GM19043 (cell line): ENCODE results near the gene TAAR6.
"Not testable (repeated sequence)": the region's sequence is repeated elsewhere in the genome, so short reads cannot be mapped to it uniquely, and the experiment has no call there.

ENCODE experiments used
- ATAC-seq: cut with Tn5 transposase; IDR thresholded peaks from one replicate; pipeline ENCODE4 v1.9.1; 2021; ENCODE audit warnings: low read depth; ENCODE audit not compliant: unreplicated experiment

TAAR6 gene, protein sequence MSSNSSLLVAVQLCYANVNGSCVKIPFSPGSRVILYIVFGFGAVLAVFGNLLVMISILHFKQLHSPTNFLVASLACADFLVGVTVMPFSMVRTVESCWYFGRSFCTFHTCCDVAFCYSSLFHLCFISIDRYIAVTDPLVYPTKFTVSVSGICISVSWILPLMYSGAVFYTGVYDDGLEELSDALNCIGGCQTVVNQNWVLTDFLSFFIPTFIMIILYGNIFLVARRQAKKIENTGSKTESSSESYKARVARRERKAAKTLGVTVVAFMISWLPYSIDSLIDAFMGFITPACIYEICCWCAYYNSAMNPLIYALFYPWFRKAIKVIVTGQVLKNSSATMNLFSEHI

DNA sequence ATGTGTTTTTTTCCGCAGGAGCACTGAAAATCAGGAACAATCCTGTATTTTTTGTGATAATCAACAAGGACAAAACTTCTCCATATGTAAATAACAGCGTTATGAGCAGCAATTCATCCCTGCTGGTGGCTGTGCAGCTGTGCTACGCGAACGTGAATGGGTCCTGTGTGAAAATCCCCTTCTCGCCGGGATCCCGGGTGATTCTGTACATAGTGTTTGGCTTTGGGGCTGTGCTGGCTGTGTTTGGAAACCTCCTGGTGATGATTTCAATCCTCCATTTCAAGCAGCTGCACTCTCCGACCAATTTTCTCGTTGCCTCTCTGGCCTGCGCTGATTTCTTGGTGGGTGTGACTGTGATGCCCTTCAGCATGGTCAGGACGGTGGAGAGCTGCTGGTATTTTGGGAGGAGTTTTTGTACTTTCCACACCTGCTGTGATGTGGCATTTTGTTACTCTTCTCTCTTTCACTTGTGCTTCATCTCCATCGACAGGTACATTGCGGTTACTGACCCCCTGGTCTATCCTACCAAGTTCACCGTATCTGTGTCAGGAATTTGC is at the start of gene TAAR6:
TSS of gene TAAR6 (plus strand) at position 102 of the 557 bp plus-strand sequence. CDS start at position 102, 0 bp downstream.
- ATAC-seq, result no peak

DNA sequence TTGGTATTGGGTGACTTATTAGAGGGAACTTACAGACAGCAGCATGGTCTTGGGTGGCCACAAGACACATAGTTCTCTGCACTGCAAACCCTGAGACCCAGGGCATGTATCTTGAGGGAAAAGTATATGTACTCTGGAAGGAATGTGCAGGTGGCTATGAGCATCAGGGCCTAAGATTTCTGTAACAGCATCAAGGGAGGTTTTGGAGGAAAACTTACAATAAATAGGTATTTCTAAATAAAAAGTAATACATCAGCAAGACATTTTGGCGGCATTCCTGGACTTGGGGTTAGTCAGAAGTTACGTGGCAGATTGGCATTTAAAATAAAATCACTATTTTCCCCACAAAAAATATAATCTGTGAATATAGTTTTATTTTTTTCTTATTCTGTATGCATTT is 49.2 kb upstream of the TAAR6 start:
- no peak for ATAC-seq

GRCh38 chr6:132524646-132525045 is 45.5 kb upstream of the TAAR6 start:
- no peak for ATAC-seq

DNA sequence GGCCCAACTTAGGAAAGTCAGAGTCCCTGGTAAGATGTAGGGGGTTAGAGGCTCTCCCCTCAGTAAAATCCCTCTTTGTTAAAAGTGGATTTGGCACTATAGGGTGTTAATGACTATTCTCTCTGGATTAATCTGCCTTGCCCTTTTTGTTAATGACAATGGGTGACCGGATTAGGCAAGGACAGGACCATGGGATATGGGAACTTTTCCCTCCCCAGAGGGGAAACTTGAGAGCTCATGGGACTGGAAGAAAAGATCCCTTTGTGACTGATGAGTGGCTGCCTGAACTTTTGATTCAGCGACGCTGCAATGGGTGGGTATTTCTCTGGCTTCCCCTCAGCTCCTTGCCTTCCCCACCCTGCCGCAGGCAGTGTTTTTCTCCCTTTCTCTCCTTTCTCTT is 44.3 kb upstream of the TAAR6 start:
- no peak for ATAC-seq

- ATAC-seq, result no peak
Measured at GRCh38 chr6:132526461-132526860, 43.7 kb upstream of the TAAR6 start.

DNA sequence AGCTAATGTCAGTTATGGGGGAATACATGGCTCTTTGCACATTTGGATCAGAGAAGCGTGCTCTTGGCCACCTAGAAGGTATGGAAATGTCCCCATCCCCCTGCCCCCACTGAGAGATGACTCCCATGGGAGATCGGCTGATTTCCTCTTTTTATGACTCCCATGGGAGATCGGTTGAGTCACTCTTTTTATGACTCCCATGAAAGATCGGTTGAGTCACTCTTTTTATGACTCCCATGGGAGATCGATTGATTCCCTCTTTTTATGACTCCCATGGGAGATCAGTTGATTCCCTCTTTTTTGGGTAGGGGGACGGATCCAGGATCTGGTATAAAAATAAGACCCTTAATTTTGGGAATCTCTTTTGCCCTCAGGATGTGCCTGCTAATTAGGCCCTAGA is 42.3 kb upstream of the TAAR6 start:
- no peak for ATAC-seq

DNA sequence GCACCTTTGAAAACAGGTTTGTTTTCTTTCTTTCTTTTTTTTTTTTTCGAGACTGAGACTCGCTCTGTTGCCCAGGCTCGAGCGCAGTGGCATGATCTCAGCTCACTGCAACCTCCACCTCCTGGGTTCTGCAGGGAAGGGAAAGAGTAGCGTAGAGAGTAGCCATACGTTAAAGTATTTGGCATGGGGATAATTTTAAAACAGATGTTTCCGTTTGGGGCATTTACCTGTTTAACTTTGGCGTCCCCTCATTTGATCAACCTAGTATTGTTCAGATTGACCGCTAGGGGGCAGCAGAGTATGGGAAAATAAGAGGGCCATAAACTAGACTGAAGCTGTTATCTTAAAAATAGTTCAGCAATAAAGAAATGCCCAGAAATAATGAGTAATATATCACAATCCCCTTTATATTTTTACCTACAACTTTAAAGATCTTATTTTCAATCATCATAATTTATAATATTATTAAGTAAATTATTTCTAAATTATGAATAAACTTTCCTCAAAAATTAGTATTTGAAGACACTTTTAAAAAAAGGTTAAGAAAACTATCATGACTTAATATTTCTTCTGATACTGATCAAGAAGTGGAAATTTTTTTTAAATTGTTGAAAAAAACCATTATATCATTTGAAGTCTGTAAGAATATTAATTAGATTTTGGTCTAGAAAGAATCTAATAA is 39.7 kb upstream of the TAAR6 start:
- ATAC-seq, result peak; percentile 88

GRCh38 chr6:132534546-132534945 is 35.6 kb upstream of the TAAR6 start:
- not testable (repeated sequence) for ATAC-seq

DNA sequence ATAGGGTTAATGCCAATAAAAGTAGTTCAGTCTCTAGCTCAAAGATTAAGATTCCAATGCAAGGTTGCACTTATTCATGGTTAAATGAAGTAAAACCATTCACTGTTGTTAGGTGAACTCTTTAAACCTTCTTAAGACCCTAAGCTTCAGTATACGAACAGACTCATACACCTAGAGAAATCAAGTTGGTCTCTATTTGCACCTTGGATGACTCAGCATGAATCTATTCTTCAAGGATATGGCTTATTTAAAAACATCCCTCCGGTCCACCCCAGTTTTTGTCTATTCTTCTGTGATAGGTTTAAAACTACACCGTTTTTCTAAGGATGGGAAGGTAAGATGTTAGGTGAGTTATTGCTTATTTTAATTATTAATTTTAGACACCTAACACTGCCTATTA is 33.0 kb upstream of the TAAR6 start:
- no peak for ATAC-seq

GRCh38 chr6:132537977-132538376 is 32.1 kb upstream of the TAAR6 start, which contains the start of gene TAAR9:
TAAR9 (plus strand) TSS chr6:132538277; CDS start chr6:132538290, 13 bp downstream.
- ATAC-seq, result no peak

- ATAC-seq, result no peak
Measured at GRCh38 chr6:132544826-132545225, 25.3 kb upstream of the TAAR6 start.

DNA sequence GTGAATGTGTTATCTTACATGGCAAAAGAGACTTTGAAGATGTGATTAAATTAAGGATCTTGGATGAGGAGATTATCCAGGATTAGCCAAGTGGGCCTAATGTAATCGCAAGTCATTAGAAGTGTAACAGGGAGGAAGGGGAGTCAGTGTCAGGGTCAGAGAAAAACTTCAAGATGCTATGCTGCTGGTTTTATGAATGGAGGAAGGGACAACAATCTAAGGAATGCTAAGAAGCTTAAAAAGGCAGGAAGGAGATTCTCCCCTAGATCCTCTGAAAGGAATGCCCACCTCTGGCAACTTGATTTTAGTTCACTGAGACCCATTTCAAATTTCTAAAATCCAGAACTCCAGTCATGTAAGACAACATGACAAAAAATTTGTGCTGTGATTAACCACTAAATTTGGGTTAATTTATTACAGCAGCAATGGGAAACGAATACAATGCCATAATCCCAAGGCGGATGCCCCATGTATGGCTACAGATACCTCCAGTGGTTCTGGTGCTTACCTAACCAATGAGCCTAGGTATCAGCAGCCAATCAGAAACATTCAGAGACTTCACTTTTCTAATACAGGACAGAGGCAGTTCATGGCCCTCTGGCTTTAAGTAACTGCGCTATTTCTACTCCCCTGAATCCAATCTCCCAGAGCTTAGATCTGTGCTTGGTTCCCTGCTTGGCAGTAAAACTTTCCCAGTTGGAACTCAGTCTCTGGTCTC is 21.2 kb upstream of the TAAR6 start:
- no peak for ATAC-seq

DNA sequence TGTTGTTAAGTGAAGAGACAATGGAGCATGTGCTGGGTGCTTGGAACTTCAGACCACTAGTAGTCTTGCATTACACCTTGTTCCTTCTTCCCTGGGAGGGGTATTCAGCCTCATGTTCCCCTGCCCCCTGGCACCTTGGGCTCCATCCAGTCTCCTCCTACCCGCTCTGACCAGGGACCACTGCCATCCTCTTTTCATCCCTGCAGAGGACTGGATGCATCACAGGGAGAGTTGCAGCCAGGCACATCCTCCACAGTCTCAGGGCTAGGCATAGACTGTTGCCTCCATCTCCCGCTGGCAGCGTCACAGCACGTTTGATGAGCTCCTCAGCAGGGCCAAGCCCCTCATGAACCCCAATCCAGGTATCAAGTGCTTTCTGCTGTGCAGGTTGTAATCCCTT is 18.9 kb upstream of the TAAR6 start:
- no peak for ATAC-seq

- ATAC-seq, result no peak
Measured at GRCh38 chr6:132552372-132552771, 17.8 kb upstream of the TAAR6 start, which contains the start of gene TAAR8. TAAR8 (plus strand) TSS chr6:132552672; CDS start chr6:132552693, 21 bp downstream.

GRCh38 chr6:132560087-132560486 is 10.0 kb upstream of the TAAR6 start:
- ATAC-seq, result not testable (repeated sequence)

DNA sequence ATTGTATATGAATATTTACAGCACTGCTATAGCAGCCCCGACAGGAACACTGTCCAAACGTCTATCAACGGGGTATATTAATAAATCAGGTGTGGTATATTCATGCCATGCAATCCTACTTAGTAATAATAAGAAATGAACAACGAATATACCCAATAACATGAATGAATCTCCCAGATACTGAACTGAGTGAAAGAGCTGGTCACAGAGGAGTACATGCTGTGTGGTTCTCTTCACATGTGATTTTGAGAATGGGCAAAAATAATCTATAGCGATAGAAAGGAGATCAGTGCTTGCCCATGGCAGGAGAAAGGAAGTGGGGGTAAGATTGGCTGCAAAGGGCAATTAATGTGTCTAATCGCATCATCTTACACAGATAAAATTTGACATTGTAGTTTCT is 3.7 kb upstream of the TAAR6 start:
- no peak for ATAC-seq

- ATAC-seq, result no peak
Measured at GRCh38 chr6:132567566-132567965, 2.6 kb upstream of the TAAR6 start.

- ATAC-seq, result no peak
Measured at GRCh38 chr6:132568611-132569010, 1.5 kb upstream of the TAAR6 start.

- ATAC-seq, result no peak
Measured at GRCh38 chr6:132569170-132569569, 952 bp upstream of the TAAR6 start.

GRCh38 chr6:132571774-132572173 is 1.7 kb downstream of the TAAR6 start:
- no peak for ATAC-seq

DNA sequence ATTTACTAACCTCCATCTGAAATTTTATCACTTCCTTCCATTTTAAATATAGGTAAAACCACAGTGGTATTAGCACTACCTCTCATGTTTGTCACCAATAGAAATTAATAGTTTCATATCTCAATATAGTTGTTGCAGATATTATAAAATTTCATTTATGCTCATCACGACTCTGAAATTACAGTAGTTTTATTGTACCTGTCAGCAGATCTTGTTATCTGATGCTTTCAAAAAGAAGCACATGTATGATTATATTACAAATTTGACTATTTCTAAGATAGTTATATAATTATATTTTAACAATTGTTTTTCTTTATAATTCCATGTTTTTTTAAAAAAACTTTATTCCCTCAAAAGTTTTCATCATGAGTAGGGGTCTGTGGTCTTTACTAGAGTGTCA is 14.6 kb downstream of the TAAR6 start:
- ATAC-seq, result no peak
